Urinary bladder (tissue), 4 donors: ENCODE results near the gene TFF2. TPM values are rescaled to one million over a fixed set of nuclear protein-coding genes. Genes with fewer than 3 reads are reported as not detected.

ENCODE experiments used
- DNase-seq: peaks from one replicate; pipeline ENCODE4 v3.0.0-alpha.2; 2015; ENCODE audit errors: extremely low spot score
- H3K27ac ChIP-seq: one replicate; pipeline ENCODE4 v1.5.1; 2013; ENCODE audit warnings: low read depth, mild to moderate bottlenecking, moderate library complexity
- H3K36me3 ChIP-seq: one replicate; pipeline ENCODE4 v1.6.1; 2013; ENCODE audit warnings: mild to moderate bottlenecking, moderate library complexity; ENCODE audit not compliant: insufficient read depth
- H3K4me1 ChIP-seq: one replicate; pipeline ENCODE4 v1.6.1; 2013; ENCODE audit warnings: mild to moderate bottlenecking, moderate library complexity; ENCODE audit not compliant: insufficient read depth
- H3K4me3 ChIP-seq: one replicate; pipeline ENCODE4 v1.5.1; 2013; ENCODE audit warnings: low read depth, low read length
- WGBS: extraction: QIAGEN DNeasy Blood & Tissue Kit; methylation state at CpG from one replicate; pipeline ENCODE4 v1.1.7; 2013; 5-methylcytosine and 5-hydroxymethylcytosine counted together
- polyA plus RNA-seq: library from polyadenylated mRNA; stranded (reverse); fragments of 200-250 nt; gene quantifications from one replicate; pipeline ENCODE4 v1.2.3, GENCODE V29; 2013
- total RNA-seq: library from RNA; depleted of rRNA; stranded (reverse); fragments of >200 nt; gene quantifications from one replicate; pipeline ENCODE4 v1.2.3, GENCODE V29; 2014
- donor health status: healthy with polysubstance abuse.
- donor health status: healthy.

TFF2 gene
- total and polyA plus RNA-seq, 2 donors: not detected

DNA sequence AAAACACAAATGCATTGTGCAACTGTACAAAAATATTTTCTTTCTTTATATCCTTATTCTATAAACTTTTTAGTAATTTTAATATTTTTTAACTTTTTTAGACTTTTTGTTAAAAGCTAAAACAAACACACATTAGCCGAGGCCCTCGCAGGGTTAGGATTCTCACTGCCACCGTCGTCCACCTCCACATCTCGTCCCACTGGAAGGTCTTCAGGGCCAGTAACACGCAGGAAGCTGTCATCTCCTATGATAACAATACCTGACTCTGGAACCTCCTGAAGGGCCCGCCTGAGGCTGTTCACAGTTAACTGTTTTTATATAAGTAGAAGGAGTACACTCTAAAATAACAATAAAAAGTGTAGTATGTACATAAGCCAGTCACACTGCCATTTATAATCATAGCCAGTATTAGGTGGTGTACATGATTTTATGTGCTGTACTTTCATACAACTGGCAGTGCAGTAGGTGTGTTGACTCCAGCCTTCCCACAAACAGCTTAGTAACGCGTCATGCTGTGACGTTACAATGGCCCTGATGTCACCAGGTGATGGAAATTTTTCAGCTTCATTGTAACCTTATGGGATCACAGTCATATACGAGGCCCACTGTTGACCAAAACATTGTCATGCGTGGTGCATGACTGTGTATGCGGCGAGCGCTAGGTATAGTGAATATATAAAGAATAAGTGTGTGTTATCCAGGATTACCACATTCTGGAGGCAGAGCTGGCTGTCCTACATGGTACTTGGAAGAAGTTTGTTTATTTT, 8.8 kb downstream of the TFF2 start:
- no peaks in the 10 kb centered on the region for H3K4me1 ChIP-seq
- H3K36me3 ChIP-seq: no peaks in the 10 kb centered on the region
- no peak for DNase-seq
- no peak overlapping the region for H3K27ac ChIP-seq
- 88% methylated on average over 15 of the region's 15 CpGs for WGBS
- no peak overlapping the region for H3K4me3 ChIP-seq

DNA sequence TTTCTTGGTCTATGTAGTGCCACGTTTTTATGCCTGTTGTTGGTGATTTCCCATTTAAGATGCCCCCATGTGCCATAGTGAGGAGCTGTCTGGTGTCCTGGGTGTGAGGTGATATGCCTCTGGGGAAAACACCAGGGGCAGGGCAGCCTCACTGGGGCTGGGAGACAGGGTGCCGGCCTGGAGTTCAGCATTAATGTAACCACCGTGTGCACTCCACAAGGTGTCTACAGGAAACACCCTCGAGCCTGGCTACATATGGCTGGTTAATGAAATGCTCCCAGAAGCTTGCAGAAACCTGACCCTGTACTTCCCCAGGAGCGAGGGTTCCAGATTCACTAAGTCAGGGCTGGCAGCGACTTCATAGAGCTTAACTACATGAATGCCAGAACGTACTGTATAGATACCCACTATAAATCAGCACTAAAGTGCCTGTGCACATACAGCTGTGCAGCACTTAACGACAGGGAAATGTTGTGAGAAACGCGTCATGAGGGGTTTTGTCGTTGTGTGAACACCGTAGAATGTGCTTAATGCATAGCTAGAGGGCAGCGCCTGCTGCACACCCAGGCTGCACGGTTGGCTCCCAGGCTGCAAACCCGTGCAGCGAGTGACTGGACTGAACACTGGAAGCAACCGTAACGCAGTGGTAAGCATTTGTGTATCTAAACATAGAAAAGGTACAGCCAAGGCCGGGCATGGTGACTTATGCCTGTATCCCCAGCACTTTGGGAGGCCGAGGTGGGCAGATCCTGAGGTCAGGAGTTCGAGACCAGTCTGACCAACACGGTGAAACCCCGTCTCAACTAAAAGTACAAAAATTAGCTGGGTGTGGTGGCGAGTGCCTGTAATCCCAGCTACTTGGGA, 10.4 kb downstream of the TFF2 start:
- no peak for DNase-seq
- Histone ChIP-seq H3K4me1 (no peaks in the 10 kb centered on the region), H3K27ac (no peak overlapping the region), H3K4me3 (no peak overlapping the region), H3K36me3 (no peaks in the 10 kb centered on the region)
- 69% methylated on average over 24 of the region's 24 CpGs for WGBS

DNA sequence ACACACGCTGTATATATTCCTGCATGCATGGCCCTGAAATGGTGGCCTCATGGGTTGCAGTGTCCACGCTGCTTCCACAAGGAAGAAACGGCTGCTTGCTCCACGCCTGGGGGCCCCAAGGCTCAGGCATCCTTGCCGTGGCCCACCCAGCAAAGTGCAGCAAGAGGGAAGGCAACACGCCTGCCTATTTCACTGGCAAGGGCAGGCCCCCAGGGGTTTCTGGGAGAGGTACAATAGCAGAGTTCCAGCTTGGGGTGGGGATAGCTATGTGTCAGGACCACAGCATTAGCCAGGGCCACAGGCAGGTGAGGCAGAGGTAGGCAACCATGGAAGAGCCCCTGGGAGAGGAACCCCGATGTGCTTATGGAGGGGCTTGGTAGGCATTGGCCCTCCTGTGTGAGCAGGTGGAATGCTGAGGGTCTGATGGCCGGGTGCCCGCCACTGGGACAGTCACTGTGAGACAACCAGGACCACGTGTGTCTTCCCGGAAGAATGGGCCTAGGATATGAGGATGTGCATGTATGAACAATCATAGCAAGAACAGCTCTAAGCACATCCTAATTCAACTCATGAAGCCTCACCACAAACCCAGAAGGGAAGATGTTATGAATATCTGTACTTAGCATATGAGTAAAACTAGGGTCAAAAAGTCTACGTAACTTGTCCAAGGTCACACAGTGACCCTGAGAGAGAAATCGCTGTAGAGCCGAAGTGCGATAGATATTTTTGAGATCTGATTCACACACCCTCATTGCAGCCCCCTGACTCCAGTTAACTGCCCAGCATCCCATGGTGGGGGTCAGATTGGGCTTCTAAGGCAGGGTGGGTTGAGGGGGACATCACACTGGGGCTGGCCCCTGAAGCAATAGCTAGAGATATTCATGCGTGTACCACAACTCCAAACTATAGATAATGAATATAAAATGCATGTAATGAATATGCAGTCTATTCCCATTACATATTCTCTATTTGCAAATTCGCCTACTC, 11.8 kb downstream of the TFF2 start:
- no peak for DNase-seq
- Histone ChIP-seq H3K4me1 (no peaks in the 10 kb centered on the region), H3K27ac (no peak overlapping the region), H3K4me3 (no peak overlapping the region), H3K36me3 (no peaks in the 10 kb centered on the region)
- WGBS: 92% methylated on average over 17 of the region's 17 CpGs

DNA sequence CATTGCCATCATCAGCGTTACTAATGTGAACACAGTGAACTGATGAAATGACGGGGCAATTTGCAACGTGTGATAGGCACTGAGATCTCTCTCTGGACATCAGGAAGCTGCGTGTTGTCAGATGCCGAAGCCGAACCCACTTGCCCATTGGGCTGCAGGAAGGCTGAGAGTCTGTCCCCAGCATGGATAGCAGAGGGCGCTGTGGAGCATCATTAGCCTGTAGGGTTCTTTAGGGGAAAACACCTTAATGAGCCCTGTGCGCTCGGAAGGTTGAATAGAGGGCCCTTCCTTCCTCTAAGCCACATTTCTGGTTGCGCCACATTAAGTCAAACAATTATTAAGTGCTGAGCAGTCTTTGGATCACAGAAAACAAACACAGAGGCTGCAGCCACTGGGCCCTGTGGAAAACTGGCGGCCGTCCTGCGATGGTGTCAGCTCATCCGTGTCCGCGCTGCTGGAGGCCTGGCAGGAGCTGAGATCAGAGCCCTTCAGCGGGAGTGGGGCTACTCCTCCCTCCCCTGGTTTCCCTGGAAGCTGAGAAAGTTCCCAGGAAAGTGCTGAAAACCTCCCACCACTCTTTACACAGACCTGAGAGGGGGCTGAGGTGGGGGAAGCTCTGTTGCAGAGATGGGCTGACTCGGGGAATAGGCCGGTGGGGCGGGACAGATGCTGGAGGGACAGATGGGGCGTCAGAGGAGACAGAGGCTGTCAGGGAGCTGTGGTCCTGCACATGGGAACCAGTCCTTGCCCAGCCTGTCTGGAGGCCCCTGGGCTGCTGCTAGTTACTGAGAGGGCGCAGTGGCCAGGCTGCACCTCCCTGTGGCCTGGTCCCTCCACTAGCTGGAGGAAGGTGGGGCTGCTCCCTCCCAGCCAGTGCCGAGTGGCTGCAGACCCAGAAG, 12.7 kb downstream of the TFF2 start:
- Histone ChIP-seq H3K36me3 (no peaks in the 10 kb centered on the region), H3K4me1 (no peaks in the 10 kb centered on the region), H3K4me3 (no peak overlapping the region), H3K27ac (no peak overlapping the region)
- 35% methylated on average over 23 of the region's 23 CpGs for WGBS
- peak; percentile 49 for DNase-seq

DNA sequence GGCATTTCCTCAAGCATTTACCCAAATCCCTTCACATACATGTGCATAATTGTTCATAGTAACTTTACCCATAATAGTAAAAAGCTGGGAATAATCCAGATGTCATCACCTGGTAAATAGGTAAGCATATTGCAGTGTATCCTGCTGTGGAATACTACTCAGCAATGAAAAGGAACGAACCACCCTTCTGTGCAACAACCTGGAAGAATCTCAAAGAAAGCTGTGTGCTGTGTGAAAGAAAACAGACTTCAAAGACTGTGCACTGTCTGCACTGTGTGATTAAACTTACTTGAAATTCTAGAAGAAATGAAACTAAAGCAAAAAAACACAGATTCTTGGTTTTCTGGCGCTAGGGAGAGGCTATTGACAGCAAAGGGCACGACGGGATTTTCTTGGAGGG, 13.5 kb downstream of the TFF2 start:
- no peaks in the 10 kb centered on the region for H3K4me1 ChIP-seq
- no peaks in the 10 kb centered on the region for H3K36me3 ChIP-seq
- H3K27ac ChIP-seq: no peak overlapping the region
- 89% methylated on average over 4 of the region's 4 CpGs for WGBS
- DNase-seq: no peak
- H3K4me3 ChIP-seq: no peak overlapping the region

DNA sequence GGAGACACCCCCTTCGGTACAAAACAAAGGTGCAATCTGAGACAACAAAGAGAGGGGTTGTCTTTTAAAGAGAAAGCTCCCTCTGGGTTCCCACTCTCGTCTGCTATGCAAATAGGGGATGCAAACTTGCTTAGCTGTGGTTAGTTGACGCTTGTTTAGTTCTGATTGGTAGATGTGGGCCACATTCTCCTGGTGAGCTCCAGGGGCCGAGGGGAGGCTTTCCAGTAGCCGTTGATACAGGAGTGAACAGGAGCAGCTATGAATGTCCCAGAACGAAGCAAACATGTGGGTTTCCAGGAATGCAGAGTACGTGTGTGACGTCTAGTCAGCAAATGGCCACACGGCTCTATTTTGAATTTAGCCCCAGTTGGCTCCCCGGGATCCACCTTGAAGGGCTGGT, 14.7 kb downstream of the TFF2 start:
- H3K27ac ChIP-seq: no peak overlapping the region
- WGBS: 18% methylated on average over 10 of the region's 10 CpGs
- H3K4me3 ChIP-seq: no peak overlapping the region
- no peaks in the 10 kb centered on the region for H3K4me1 ChIP-seq
- no peak for DNase-seq
- no peaks in the 10 kb centered on the region for H3K36me3 ChIP-seq

DNA sequence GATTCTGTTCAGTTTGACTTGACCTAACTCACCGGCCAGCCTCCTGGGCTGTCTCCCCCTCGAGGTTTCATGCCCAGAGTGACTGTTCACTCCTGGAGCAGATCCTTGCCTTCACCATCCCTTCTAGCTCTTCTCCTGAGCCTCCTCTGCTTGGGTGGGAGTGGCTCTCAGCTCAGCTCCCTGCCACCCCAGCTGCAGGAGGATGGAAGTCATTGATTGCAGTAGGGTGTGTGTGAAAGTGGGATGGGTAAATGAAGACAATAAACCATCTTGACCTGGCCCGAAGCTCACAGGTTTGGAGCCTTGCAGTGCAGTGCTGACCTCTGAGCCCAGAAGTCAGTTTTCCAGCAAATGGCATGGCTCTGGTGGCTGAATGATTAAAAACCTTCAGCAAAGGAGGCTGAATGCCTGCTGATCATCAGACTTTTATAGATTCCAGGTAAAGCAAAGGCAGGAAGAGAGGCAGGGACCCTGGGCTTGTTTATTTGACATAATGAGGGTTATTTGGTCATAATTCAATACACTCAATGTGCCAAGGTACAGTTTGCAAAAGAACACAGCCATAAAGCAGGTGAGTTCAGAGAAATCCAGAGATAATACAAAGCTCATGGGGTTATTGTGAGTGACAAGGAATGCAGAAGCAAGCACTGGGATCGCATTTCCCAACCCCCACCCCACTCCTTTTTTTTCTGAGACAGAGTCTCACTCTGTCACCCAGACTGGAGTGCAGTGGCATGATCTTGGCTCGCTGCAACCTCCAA, 18.1 kb downstream of the TFF2 start:
- Histone ChIP-seq H3K4me3 (no peak overlapping the region), H3K4me1 (no peaks in the 10 kb centered on the region), H3K36me3 (no peaks in the 10 kb centered on the region), H3K27ac (no peak overlapping the region)
- DNase-seq: no peak
- 71% methylated on average over 5 of the region's 5 CpGs for WGBS

DNA sequence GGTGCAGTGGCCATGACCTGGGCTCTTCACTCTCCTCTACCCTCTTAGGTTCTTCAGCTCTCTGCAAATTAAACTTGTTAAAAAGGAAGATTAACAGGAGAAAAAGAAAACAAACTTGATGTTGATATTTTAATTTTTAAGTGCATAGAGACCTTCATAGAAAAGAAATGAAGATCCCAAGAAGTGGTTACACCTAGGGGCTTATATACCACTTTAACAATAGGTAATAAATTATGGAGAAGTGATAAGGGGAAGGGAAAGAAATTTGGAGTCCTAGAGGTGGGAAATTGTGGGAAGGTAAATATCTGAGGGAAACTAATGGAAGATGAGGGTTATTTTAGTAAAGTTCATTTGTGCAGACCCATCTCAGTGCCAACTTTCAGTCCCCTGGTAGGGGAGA, 19.1 kb downstream of the TFF2 start:
- Histone ChIP-seq H3K4me3 (no peak overlapping the region), H3K4me1 (no peaks in the 10 kb centered on the region), H3K36me3 (no peaks in the 10 kb centered on the region), H3K27ac (no peak overlapping the region)
- DNase-seq: no peak

DNA sequence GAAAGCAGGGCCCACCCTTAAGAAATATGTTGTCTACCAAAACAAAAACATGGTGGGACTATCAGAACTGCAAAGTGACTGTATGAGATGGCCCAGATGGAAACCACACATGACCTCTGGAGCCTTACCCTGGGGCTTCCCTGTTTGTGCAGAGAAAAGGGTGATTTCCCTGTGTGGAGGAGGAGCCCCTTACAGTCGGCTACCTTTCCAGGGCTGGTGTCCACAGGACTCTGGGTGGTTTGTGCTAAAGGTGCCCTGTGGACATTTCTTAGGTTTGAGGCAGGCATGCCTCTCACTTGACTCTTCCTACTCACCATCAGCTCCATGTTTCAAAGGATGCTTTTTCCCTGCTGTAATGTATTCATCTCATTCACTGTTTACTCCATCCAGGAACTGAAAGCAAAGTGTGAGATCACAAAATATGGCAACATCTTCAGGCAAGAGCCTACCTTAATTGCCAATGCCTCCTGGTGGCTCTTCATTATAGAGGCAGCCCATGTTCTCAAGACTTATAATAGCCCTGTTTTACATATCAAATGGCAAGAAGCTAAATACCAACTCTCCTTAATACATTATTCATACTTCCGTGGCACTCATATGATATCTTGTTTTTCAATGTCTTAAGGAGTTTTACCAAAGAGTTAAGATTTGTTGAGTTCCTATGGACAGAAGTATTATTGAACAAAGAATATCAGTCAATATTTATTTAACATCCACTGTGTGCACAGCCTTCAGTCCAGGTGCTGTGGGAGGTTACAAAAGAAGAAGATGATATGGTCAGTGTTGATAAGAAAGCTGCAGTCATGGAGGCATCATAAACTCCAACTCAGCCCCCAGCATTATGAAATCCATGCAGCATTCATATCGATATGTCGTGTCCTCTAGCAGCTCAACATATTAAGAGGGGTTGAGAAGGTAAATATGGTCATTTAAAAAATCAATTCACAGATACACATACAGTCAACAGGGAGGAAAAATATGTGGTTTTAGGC, 20.1 kb downstream of the TFF2 start:
- Histone ChIP-seq H3K27ac (no peak overlapping the region), H3K4me1 (no peaks in the 10 kb centered on the region), H3K4me3 (no peak overlapping the region), H3K36me3 (no peaks in the 10 kb centered on the region)
- WGBS: 88% methylated on average over 4 of the region's 4 CpGs
- no peak for DNase-seq

DNA sequence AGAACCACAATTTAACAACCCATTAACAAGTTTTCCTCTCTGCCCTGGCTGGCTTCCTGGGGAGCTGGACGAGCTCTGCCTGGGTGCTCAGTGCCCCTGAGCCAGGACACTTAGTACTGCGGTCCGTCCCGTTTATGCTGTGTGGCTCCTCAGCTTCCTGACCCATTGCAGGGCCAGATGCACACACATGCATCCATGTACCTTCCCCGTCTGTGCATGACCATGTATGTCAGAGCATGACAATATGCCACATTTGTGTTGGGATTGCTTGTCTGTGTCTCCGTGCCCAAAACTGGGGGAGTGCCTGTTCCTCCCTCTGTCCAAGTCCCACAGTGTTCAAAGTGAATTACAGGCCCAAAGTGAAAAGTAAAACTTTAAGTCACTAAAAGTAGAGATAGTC, 25.9 kb downstream of the TFF2 start:
- 76% methylated on average over 6 of the region's 6 CpGs for WGBS
- no peak for DNase-seq
- Histone ChIP-seq H3K4me1 (no peaks in the 10 kb centered on the region), H3K4me3 (no peak overlapping the region), H3K27ac (no peak overlapping the region), H3K36me3 (no peaks in the 10 kb centered on the region)

DNA sequence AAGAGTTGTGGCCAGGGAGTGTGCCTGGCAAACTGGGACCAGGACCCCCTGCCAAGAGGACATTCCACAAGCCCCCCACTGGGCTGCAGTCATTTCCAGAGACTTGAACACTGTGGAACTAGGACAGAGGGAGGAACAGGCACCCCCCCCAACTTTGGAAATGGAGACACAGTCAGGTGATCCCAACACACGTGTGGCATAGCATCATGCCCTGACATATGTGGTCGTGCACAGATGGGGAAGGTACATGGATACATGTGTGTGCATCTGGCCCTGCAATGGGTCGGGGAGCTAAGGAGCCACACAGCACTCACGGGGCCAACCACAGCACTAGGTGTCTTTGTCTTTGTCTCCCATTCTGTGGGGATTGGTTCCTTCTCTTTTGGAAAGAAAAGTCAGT, 28.9 kb downstream of the TFF2 start:
- no peak overlapping the region for H3K27ac ChIP-seq
- no peaks in the 10 kb centered on the region for H3K36me3 ChIP-seq
- H3K4me1 ChIP-seq: no peaks in the 10 kb centered on the region
- DNase-seq: no peak
- no peak overlapping the region for H3K4me3 ChIP-seq
- 86% methylated on average over 4 of the region's 4 CpGs for WGBS
